Measurements from ENCODE around the gene TOR1A.
"Not testable (repeated sequence)": the region's sequence is repeated elsewhere in the genome, so short reads cannot be mapped to it uniquely, and the experiment has no call there.

The TOR1A gene

GRCh38 chr9:129783516-129784361 is 40.2 kb downstream of the TOR1A start:
- DNase-seq (ENCODE audit: low read depth, low spot score): no peak

DNA sequence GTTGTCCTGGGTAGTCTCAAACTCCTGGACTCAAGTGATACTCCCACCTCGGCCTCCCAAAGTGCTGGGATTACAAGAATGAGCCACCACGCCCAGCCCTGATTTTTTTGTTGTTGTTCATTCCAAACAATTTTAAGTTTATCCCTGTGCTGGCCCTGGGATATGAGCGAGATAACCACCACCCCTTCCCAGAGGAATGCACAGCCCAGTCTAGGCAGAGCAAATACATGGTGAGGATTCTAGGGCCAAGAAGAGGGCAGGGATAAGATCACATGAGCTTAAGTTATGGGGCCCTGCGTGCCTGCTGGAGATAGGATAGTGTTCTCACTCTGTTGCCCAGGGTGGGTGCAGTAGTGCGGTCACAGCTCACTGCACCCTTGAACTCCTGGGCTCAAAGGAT is 42.0 kb downstream of the TOR1A start:
- no peak for DNase-seq (ENCODE audit: low read depth, low spot score)

DNA sequence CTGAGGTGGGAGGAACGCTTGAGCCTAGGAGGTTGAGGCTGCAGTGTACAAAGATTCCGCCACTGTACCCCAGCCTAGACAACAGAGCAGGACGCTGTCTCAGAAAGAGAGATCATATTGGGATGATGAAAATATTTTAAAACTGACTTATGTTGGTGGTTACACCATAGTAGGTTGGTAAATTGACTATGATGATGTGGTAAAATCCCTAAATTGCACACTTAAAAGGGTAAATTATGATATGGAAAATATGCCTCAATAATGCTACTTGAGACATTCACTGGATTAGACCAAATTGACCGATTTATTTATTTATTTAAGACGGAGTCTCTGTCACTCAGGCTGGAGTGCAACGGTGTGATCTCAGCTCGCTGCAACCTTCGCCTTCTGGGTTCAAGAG is 42.8 kb downstream of the TOR1A start:
- DNase-seq (ENCODE audit: low read depth, low spot score): no peak

DNA sequence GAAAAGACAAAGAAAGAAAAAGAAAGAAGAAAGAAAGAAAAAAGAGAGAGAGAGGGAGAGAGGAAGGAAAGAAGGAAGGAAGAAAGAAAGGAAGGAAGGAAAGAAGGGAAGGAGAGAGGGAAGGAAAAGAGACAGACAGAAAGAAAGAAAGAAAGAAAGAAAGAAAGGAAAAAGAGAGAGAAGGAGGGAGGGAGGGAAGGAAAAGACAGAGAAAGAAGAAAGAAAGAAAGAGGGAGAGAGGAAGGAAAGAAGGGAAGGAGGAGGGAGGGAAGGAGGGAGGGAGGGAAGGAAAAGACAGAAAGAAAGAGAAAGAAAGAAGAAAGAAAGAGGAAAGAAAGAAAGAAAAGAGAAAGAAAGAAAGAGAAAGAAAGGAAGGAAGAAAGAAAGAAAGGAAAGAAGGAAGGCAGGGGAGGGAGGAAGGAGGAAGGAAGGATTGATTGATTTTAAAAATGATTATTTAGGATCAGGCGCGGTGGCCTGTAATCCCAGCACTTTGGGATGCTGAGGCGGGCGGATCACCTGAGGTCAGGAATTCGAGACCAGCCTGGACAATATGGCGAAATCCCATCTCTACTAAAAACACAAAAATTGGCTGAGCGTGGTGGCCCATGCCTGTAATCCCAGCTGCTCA is 44.3 kb downstream of the TOR1A start:
- no peak for DNase-seq (ENCODE audit: low read depth, low spot score)

GRCh38 chr9:129778469-129778868 is 45.5 kb downstream of the TOR1A start:
- no peak for DNase-seq (ENCODE audit: low read depth, low spot score)

DNA sequence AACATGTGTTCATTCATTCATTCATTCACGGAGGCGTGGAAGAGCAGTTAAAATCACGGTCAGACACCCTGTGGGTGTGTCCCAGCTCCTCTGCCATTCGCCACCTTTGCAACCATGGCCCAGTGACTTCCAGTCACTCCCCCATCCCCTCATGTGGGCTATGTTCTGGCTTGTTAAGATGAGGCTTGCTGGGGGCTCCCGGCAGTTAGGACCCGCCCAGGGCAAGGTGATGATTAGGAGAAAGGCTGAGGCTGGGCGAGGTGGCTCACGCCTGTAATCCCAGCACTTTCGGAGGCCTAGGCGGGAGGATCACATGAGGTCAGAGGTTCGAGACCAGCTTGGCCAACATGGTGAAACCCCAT is 46.2 kb downstream of the TOR1A start:
- no peak for DNase-seq (ENCODE audit: low read depth, low spot score)

DNA sequence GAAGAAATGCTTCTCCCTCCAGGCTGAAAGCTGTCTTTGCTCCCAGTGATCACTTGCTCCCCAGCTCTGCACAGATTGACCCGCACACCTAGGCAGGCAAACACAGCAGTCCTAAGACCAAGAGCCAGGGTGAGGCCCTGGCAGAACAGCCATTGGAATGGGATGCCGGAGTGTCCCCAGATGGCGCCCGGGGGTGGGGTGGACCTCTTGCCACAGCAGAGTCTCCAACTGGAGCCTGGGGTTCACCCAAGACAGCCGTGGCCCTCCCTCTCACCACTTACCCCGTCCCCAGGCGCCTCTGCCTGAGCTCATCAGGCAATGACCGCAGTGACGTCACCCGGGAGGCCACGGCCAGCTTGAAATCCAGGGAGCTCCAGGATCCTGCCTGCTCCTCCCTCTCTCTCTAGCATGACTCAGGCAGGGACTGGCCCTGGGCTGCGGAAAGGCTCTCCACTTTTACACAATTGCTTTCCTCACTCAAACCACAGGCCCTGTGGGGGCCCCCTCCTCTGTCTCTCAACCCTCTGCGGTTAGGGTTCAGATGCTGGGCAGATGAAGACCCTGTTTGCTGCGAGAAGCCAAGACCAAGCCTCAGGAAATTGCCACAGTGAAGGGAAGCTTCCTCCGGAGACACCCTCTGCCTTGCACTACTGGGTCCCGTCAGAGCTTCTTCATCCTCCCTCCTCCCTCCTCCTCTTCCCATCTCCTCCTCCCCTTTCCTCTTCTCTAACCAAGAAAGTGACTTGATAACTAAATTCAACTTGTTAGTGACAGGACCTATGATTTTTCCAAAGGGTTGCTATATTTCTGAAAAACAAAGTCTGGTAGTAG is 46.8 kb downstream of the TOR1A start:
- peak; percentile 99 for DNase-seq (ENCODE audit: low read depth, low spot score)

DNA sequence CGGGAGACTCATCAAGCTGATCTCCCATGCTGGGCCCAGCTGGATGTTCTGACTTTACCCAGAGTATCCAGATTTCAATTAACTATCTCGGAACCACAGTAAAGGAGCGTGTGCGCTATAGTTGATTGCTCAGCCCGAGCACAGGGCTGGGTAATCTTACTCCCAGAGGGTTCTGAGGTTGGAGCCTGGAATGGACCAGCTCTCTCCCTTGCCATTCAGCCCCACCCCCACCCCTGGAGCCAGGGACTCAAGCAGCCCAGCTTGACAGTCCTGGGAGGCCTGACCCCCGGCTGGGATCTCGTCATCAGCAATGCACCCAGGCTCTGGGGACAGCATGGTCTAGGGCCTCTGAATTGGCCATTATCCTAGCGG is 47.4 kb downstream of the TOR1A start:
- no peak for DNase-seq (ENCODE audit: low read depth, low spot score)

GRCh38 chr9:129776096-129776495 is 47.8 kb downstream of the TOR1A start:
- not testable (repeated sequence) for DNase-seq (ENCODE audit: low read depth, low spot score)

DNA sequence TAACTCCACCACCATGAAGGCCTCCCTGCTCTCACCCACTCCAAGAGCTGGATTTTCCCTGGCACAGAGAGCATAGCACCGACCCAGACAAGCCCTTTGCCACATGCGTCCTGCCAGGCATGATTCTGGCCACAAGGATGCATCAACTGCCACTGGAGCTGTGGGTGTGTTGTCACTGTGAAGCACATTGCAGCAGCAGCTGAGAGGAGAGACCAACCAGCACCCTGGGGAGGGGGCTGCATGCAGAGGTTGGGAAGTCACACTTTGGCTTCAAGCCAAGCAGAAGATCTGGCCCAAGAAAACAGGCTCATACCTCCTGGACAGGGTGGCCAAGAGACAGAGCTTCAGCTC is 48.5 kb downstream of the TOR1A start:
- DNase-seq (ENCODE audit: low read depth, low spot score): no peak

DNA sequence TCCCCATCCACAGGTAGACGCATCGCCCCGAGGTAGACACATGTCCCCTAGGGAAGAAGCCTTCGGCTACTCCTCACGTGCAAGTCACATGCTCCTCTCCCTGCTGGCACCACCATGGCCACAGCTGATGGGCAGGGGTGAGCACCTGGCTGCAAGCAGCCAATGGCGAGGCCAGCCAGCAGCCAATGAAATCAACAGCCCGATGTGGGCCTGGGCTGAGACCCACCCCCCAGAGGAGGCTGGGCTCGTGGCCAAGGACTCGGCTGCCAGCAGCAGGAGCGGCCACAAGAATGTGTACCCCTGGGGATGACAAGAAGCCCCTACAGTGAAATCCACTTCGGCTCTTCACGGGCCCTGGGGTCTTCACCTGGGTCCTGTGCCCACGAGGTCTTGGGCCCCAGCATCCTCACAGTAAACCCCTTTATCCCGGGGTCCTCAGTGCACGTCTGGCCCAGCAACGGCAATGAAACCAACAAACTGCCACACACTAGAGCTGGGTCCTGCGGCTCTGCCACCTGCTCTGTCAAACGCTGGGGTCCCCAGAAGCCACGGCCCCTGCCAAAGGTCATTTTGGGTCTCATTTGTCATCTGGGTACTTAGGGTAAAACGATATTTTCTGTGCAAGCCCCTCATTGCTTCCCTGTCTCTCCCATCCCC is 49.0 kb downstream of the TOR1A start:
- no peak for DNase-seq (ENCODE audit: low read depth, low spot score)

DNA sequence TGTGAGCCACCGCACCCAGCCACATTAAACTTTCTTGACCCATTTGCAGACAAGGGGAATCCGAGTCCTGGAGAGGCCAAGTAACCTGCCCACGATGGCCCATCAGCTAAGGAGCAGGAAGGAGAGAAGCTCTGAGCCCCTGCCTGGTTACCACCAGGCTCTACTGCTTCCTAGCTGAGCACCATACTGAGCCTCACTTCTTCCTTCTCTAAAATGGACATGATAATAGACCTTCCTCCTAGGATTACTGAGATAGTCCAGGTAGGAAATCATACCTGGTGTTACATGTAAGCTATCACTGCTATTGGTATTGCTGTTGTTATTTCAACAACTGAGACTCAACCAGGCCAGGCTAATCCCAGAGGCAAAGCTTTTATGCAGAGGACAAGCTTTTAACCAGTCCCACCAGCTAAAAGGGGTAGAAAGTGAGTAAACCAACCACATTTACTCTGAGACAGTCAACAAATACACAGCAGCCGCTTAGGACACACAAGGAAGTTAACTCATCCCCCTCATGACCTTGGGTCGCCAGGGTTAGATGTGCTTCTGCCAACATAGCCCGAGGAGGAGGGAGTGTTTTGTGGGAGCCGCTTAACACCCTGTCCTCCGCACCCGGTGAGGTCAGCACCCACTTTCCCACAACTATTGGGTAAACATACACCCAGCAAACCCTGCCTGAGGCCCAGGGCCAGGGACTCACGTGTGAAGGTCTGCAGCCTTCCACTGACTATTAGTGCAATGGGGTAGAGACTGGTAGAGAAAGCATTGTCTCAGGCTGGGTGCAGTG is 50.5 kb downstream of the TOR1A start:
- DNase-seq (ENCODE audit: low read depth, low spot score): no peak

- DNase-seq (ENCODE audit: low read depth, low spot score): no peak
Observed at GRCh38 chr9:129770741-129771140, 53.2 kb downstream of the TOR1A start.

DNA sequence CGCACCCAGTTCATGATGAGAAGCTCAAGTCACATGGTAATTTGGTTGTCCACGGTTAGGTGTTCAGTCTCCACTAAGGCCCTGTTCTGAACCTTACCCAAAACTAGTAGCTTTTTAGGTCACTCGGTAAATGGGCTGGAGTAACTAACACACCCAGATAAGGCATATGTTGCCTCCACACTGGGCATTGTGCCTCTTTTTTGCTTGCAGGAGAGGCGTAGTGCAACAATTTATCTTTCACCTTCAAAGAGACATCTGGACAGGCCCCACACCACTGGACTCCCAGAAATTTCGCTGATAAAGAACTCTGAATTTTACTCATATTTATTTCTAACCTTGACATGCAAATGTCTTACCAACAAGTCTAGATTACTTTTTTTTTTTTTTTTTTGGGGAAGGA is 54.3 kb downstream of the TOR1A start:
- DNase-seq (ENCODE audit: low read depth, low spot score): no peak

GRCh38 chr9:129768486-129768885 is 55.5 kb downstream of the TOR1A start:
- no peak for DNase-seq (ENCODE audit: low read depth, low spot score)

GRCh38 chr9:129765764-129766317 is 58.1 kb downstream of the TOR1A start:
- no peak for DNase-seq (ENCODE audit: low read depth, low spot score)

GRCh38 chr9:129762985-129763926 is 60.7 kb downstream of the TOR1A start:
- no peak for DNase-seq (ENCODE audit: low read depth, low spot score)
